Measurements from ENCODE around the gene NBEAL1. TPM values are rescaled to one million over a fixed set of nuclear protein-coding genes. Genes with fewer than 3 reads are reported as not detected.
A peak's percentile ranks its signal among the peaks of the same experiment; 100 is the strongest.
"Not testable (repeated sequence)": the region's sequence is repeated elsewhere in the genome, so short reads cannot be mapped to it uniquely, and the experiment has no call there.

The NBEAL1 gene
- total RNA-seq, 4 donors from 2014 or later, result 22.7 to 31.2 (median 28.1) TPM

DNA sequence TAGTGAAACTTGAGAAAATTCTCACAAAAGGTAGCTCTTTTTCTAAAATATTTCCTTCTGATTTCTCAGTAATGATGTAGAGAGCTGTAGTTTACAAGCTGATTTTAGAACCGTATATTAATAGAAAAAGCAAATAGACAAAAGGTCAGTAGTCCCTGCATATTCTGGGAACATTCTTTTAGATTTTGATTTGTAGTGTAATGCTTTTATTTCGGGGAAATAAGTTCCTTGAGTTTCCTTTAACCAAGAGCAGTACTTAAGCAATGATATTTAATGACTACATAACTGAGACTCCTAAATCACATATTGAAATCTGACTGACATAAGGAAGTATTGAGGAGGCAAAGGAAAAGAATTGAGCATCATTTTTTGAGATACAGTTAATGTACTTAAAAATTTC lies 22.4 kb downstream of the NBEAL1 start:
- intact Hi-C loops (cut with DNase I), result no loop called here
- no peak for DNase-seq
- Histone ChIP-seq H3K27me3 (no peaks in the 10 kb centered on the region), H3K4me1 (peaks cover 8 to 48% (median 23%) of the 10 kb centered on the region in 3 donors), H3K9me3 (no peaks in the 10 kb centered on the region), H3K36me3 (peaks cover 0 to 5% (median 0%) of the 10 kb centered on the region in 3 donors), H3K27ac (peak overlapping the region in 1 of 4 donors; percentile 1), H3K4me3 (no peak overlapping the region)
- WGBS, 2 donors, result 47 to 63% methylated on average over 2 of the region's 2 CpGs
- TF ChIP-seq POLR2A (IDR thresholded peaks at IDR 0.05), result no peak
- TF ChIP-seq, protein P1, sequence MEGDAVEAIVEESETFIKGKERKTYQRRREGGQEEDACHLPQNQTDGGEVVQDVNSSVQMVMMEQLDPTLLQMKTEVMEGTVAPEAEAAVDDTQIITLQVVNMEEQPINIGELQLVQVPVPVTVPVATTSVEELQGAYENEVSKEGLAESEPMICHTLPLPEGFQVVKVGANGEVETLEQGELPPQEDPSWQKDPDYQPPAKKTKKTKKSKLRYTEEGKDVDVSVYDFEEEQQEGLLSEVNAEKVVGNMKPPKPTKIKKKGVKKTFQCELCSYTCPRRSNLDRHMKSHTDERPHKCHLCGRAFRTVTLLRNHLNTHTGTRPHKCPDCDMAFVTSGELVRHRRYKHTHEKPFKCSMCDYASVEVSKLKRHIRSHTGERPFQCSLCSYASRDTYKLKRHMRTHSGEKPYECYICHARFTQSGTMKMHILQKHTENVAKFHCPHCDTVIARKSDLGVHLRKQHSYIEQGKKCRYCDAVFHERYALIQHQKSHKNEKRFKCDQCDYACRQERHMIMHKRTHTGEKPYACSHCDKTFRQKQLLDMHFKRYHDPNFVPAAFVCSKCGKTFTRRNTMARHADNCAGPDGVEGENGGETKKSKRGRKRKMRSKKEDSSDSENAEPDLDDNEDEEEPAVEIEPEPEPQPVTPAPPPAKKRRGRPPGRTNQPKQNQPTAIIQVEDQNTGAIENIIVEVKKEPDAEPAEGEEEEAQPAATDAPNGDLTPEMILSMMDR (IDR thresholded peaks at IDR 0.05), result no peak

DNA sequence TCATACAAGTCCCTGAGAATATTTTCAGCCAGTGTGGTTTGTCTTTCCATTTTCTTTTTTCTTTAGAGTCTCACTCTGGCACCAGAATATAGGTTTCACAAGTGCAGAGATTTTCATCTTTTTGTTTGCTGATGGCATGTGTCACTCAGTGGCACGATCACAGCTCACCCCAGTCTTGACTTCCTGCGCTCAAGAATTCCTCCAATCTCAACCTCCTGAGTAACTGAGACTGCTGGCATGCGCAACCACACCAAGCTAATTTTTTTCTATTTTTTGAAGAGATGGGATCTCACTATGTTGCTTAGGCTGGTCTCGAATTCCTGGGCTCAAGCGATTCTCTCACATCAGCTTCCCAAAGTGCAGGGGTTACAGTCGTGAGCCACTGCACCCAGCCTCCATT lies 23.9 kb downstream of the NBEAL1 start:
- H3K4me3 ChIP-seq, result no peak overlapping the region
- no peaks in the 10 kb centered on the region for H3K27me3 ChIP-seq
- WGBS, 2 donors, result 82 to 90% methylated on average over 6 of the region's 6 CpGs
- no peak for DNase-seq
- peaks cover 8 to 48% (median 23%) of the 10 kb centered on the region in 3 donors for H3K4me1 ChIP-seq
- TF ChIP-seq POLR2A (IDR thresholded peaks at IDR 0.05), result no peak
- TF ChIP-seq, protein P1 (IDR thresholded peaks at IDR 0.05), result no peak
- intact Hi-C loops (cut with DNase I), result no loop called here
- H3K27ac ChIP-seq, result peak overlapping the region in 2 of 4 donors; percentile 35 to 38
- H3K9me3 ChIP-seq, result no peaks in the 10 kb centered on the region
- peaks cover 0 to 21% (median 0%) of the 10 kb centered on the region in 3 donors for H3K36me3 ChIP-seq

DNA sequence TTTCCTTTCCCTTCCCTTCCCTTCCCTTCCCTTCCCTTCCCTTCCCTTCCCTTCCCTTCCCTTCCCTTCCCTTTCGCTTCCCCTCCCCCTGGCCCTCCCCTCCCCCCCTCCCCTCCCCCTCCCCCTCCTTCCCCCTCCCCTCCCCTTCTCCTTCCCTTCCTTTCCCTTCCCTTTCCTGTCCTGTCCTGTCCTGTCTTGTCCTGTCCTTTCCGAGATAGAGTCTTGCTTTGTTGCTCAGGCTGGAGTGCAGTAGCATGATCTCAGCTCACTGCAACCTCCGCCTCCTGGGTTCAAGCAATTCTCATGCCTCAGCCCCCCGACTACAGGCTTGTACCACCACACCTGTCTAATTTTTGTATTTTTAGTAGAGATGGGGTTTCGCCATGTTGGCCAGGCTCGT lies 24.5 kb downstream of the NBEAL1 start:
- Histone ChIP-seq H3K4me1 (peaks cover 8 to 48% (median 23%) of the 10 kb centered on the region in 3 donors), H3K36me3 (peaks cover 0 to 21% (median 0%) of the 10 kb centered on the region in 3 donors), H3K27ac (peak overlapping the region in 2 of 4 donors; percentile 38 to 48)
- DNase-seq; intact Hi-C loops (cut with DNase I); H3K9me3 ChIP-seq; H3K27me3 ChIP-seq; H3K4me3 ChIP-seq: not testable (repeated sequence)
- 47 to 67% methylated on average over 6 of the region's 6 CpGs for WGBS, 2 donors

DNA sequence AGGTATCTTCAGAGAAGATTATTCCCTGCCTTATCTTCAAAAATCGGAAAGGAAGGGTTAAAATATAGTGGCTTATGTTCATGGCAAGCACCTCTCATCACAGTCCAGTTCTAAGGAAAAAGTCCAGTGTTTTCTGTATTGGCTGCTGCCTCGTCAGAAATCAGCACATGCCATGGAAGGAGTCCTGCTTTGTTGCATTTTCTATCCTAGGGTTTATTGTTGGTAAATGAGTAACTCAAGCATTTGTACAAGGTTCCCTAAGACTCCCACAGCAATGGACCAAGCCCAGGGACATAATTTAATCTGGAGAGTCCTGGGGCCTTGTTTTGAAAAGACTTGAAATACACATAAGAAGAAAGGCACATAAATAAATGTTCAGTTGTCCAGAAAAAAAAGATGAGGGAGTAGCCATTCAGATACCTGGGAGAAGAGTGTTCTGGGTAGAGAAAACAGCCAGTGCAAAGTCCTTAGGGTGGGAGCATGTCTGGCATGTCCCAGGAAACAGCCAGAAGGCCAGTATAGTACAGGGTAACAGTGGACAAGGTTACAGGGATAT lies 26.4 kb downstream of the NBEAL1 start:
- Histone ChIP-seq H3K27me3 (no peaks in the 10 kb centered on the region), H3K36me3 (peaks cover 0 to 26% (median 0%) of the 10 kb centered on the region in 3 donors), H3K4me3 (no peak overlapping the region), H3K9me3 (no peaks in the 10 kb centered on the region), H3K27ac (no peak overlapping the region), H3K4me1 (peaks cover 3 to 36% (median 17%) of the 10 kb centered on the region in 3 donors)
- TF ChIP-seq, protein P1 (IDR thresholded peaks at IDR 0.05), result no peak
- TF ChIP-seq POLR2A (IDR thresholded peaks at IDR 0.05), result no peak
- no peak for DNase-seq
- 74 to 80% methylated on average over 2 of the region's 2 CpGs for WGBS, 2 donors
- intact Hi-C loops (cut with DNase I), result no loop called here

DNA sequence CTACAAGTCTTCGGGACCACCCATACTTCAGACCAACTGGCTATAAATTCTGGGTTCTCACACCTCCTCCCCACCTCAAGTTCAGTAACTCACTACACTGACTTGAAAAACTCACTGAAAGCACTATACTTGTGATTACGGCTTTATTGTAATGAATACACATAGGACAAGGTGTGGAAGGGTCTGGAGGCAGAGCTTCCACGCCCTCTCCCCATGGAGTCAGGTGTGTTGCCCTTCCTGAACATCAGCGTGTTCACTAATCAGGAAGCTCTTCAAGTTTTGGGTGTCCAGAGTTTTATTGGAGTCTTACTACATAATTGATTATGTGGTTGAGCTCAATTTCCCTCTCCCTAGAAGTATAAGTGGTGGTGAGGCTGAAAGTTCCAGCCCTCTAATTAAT lies 27.5 kb downstream of the NBEAL1 start:
- H3K9me3 ChIP-seq, result no peaks in the 10 kb centered on the region
- no peak overlapping the region for H3K27ac ChIP-seq
- 95 to 100% methylated on average over 4 of the region's 4 CpGs for WGBS, 2 donors
- intact Hi-C loops (cut with DNase I), result no loop called here
- H3K27me3 ChIP-seq, result no peaks in the 10 kb centered on the region
- H3K4me1 ChIP-seq, result peaks cover 3 to 24% (median 11%) of the 10 kb centered on the region in 3 donors
- no peak for TF ChIP-seq POLR2A (IDR thresholded peaks at IDR 0.05)
- TF ChIP-seq, protein P1 (IDR thresholded peaks at IDR 0.05), result no peak
- no peak overlapping the region for H3K4me3 ChIP-seq
- peaks cover 0 to 36% (median 6%) of the 10 kb centered on the region in 3 donors for H3K36me3 ChIP-seq
- no peak for DNase-seq

Measured in esophagus squamous epithelium (tissue), 5 donors.